HepG2 (cell line): ENCODE data around the gene RPSA. TPM values are rescaled to one million over a fixed set of nuclear protein-coding genes. Genes with fewer than 3 reads are reported as not detected.

ENCODE experiments used
- ATAC-seq: fragments of 200-7000 bp; cut with Tn5 transposase; 3 replicates; pipeline ENCODE4 v1.9.1; 2020; ENCODE audit warnings: mild to moderate bottlenecking, moderate library complexity
- BruUV-seq: library from RNA; stranded (reverse); fragments of 400-500 nt; replicated peaks from 2 replicates; lab custom pipeline; 2021; lab: Mats Ljungman, UMichigan
- CTCF ChIA-PET: fragments of 300-600 bp; formaldehyde crosslinking; extraction: SDS; loops from one replicate; lab custom pipeline; 2021; ENCODE audit warnings: low total read pairs, inconsistent platforms, low intra/inter-chr PET ratio; lab: Yijun Ruan, JAX
- POLR2A ChIA-PET: fragments of 350-600 bp; sonication (Branson Sonifier 250); formaldehyde crosslinking; loops from one replicate; lab custom pipeline; 2020; ENCODE audit warnings: antibody characterized with exemption, inconsistent platforms; lab: Yijun Ruan, JAX
- DNase-seq: peaks from one replicate; pipeline ENCODE4 v3.0.0-alpha.2; 2015; ENCODE audit warnings: low spot score
- FAIRE-seq: peaks from 3 replicates; lab custom pipeline; 2011; peaks lifted over from hg19 to GRCh38; lab: Jason Lieb, UNC
- H2AFZ ChIP-seq: one replicate; pipeline ENCODE4 v1.6.1; 2011; ENCODE audit warnings: low read length, inconsistent platforms
- H3K27ac ChIP-seq: fragments of 300-600 bp; 3 replicates; pipeline ENCODE4 v1.8.0; 2011; ENCODE audit warnings: mixed run types, mild to moderate bottlenecking, mixed read lengths, low read length, inconsistent platforms; ENCODE audit not compliant: insufficient read depth; ENCODE audit errors: extremely low read length
- H3K27me3 ChIP-seq, 2 experiments: fragments of 200-600 bp in 1 of 2; 2 replicates in 1 of 2; 3 replicates in 1 of 2; pipeline versions ENCODE4 v1.6.0 to v1.8.0; 2011; ENCODE audit warnings: low read length in 2 of 2, mild to moderate bottlenecking in 2 of 2, moderate library complexity in 2 of 2, inconsistent platforms in 1 of 2; ENCODE audit not compliant: insufficient read depth in 2 of 2, control insufficient read depth in 1 of 2
- H3K36me3 ChIP-seq, 2 experiments: fragments of 200-600 bp in 1 of 2; replicated peaks in 1 of 2; 2 replicates in 1 of 2; 3 replicates in 1 of 2; pipeline versions ENCODE4 v1.5.1 to v1.8.0; 2011; ENCODE audit warnings: low read length in 2 of 2, inconsistent platforms in 1 of 2; ENCODE audit not compliant: insufficient read depth in 2 of 2, control insufficient read depth in 1 of 2
- H3K4me1 ChIP-seq: 2 replicates; pipeline ENCODE4 v1.5.1; 2012; ENCODE audit warnings: low read length, inconsistent platforms; ENCODE audit not compliant: insufficient read depth
- H3K4me2 ChIP-seq: 2 replicates; pipeline ENCODE4 v1.6.0; 2011; ENCODE audit warnings: low read depth, low read length, inconsistent platforms
- H3K4me3 ChIP-seq, 3 experiments: fragments of 200-600 bp in 1 of 3; sonication (generic), shearing (Covaris generic) in 1 of 3; replicated peaks in 1 of 3; 2 replicates each; pipeline ENCODE4 v1.5.1; 2011 to 2016; ENCODE audit warnings: low read length in 3 of 3, inconsistent platforms in 2 of 3, low read depth in 2 of 3, mild to moderate bottlenecking in 2 of 3, control low read depth in 1 of 3, mixed read lengths in 1 of 3; ENCODE audit not compliant: insufficient read depth in 1 of 3
- H3K79me2 ChIP-seq: one replicate; pipeline ENCODE4 v1.6.1; 2011; ENCODE audit warnings: low read length, inconsistent platforms; ENCODE audit not compliant: insufficient read depth
- H3K9ac ChIP-seq: 2 replicates; pipeline ENCODE4 v1.6.0; 2011; ENCODE audit warnings: mild to moderate bottlenecking, low read depth, low read length, inconsistent platforms; ENCODE audit not compliant: insufficient read depth
- H3K9me3 ChIP-seq: 2 replicates; pipeline ENCODE4 v1.5.1; 2012; ENCODE audit warnings: mild to moderate bottlenecking, low read length
- H4K20me1 ChIP-seq: 2 replicates; pipeline ENCODE4 v1.6.0; 2011; ENCODE audit warnings: inconsistent platforms, mild to moderate bottlenecking, low read length, moderate library complexity; ENCODE audit not compliant: insufficient read depth
- ATF4 ChIP-seq, 2 experiments: fragments of 450-650 bp in 1 of 2; sonication (generic) in 1 of 2; formaldehyde crosslinking; IDR thresholded peaks; 2 replicates each; pipeline versions ENCODE4 v1.5.0 to v1.8.0; 2020 to 2022; ENCODE audit warnings: mild to moderate bottlenecking in 1 of 2, missing genetic modification reagents in 1 of 2
- CCAR2 ChIP-seq: fragments of 200-400 bp; formaldehyde crosslinking; optimal IDR thresholded peaks from 2 replicates; pipeline ENCODE3; 2018; ENCODE audit warnings: low read depth, mild to moderate bottlenecking, low read length, moderate library complexity
- CHD4 ChIP-seq: fragments of 200-600 bp; sonication (generic); IDR thresholded peaks from 2 replicates; pipeline ENCODE4 v1.7.0; 2017; ENCODE audit warnings: mild to moderate bottlenecking, low read length, borderline replicate concordance
- ELF3 ChIP-seq: IDR thresholded peaks from 2 replicates; pipeline ENCODE4 v1.6.1; 2016; ENCODE audit warnings: missing genetic modification reagents, missing compliant biosample characterization
- HMG20A ChIP-seq: IDR thresholded peaks from 2 replicates; pipeline ENCODE4 v1.6.1; 2016; ENCODE audit warnings: borderline replicate concordance
- HMG20B ChIP-seq: conservative IDR thresholded peaks from 2 replicates; pipeline ENCODE4 v1.6.1; 2016; ENCODE audit warnings: missing genetic modification reagents, missing compliant biosample characterization
- HMGXB4 ChIP-seq, 2 experiments: sonication (generic) in 1 of 2; formaldehyde crosslinking in 1 of 2; IDR thresholded peaks; 2 replicates each; pipeline versions ENCODE4 v1.4.0 to v1.6.1; 2018 to 2020; ENCODE audit warnings: missing genetic modification reagents in 2 of 2, borderline replicate concordance in 1 of 2, low read depth in 1 of 2, mild to moderate bottlenecking in 1 of 2, missing biosample characterization in 1 of 2
- IKZF1 ChIP-seq: fragments of 450-650 bp; IDR thresholded peaks from 2 replicates; pipeline ENCODE4 v1.7.1; 2016
- IKZF5 ChIP-seq: IDR thresholded peaks from 2 replicates; pipeline ENCODE4 v1.6.1; 2018; ENCODE audit warnings: missing genetic modification reagents, mild to moderate bottlenecking, missing compliant biosample characterization
- KLF16 ChIP-seq, 2 experiments: sonication (generic) in 1 of 2; formaldehyde crosslinking in 1 of 2; IDR thresholded peaks; 2 replicates each; pipeline versions ENCODE4 v1.6.1 to v1.8.0; 2016 to 2023; ENCODE audit warnings: missing genetic modification reagents in 2 of 2, missing compliant biosample characterization in 1 of 2
- MIER3 ChIP-seq: IDR thresholded peaks from 2 replicates; pipeline ENCODE4 v1.6.1; 2016; ENCODE audit warnings: missing compliant biosample characterization, borderline replicate concordance
- NFRKB ChIP-seq: fragments of 450-650 bp; IDR thresholded peaks from 2 replicates; pipeline ENCODE4 v1.6.1; 2017
- TBX2 ChIP-seq: sonication (generic); formaldehyde crosslinking; IDR thresholded peaks from 2 replicates; pipeline ENCODE4 v1.5.0; 2020; ENCODE audit warnings: missing genetic modification reagents, mild to moderate bottlenecking, borderline replicate concordance
- TEF ChIP-seq: sonication (generic); formaldehyde crosslinking; IDR thresholded peaks from 2 replicates; pipeline ENCODE4 v1.5.0; 2020; ENCODE audit warnings: missing genetic modification reagents
- ZNF121 ChIP-seq: sonication (generic); formaldehyde crosslinking; IDR thresholded peaks from 2 replicates; pipeline ENCODE4 v1.5.0; 2020; ENCODE audit warnings: mild to moderate bottlenecking, missing genetic modification reagents
- ZNF589 ChIP-seq: sonication (generic); formaldehyde crosslinking; conservative IDR thresholded peaks from 2 replicates; pipeline ENCODE4 v1.8.0; 2022; ENCODE audit warnings: mild to moderate bottlenecking, moderate library complexity, missing genetic modification reagents
- ZNF605 ChIP-seq: sonication (generic); formaldehyde crosslinking; IDR thresholded peaks from 2 replicates; pipeline ENCODE4 v1.8.0; 2022; ENCODE audit warnings: mild to moderate bottlenecking, missing genetic modification reagents
- WGBS: methylation state at CpG from one replicate; pipeline ENCODE4 v1.1.6; 2017; ENCODE audit warnings: low lambda C conversion rate; 5-methylcytosine and 5-hydroxymethylcytosine counted together
- in situ Hi-C: cut with HindIII; loops from 2 replicates; pipeline ENCODE4 v1.10.0; 2017; ENCODE audit warnings: low pct_unique_long_range_greater_than_20kb; ENCODE audit not compliant: extremely low pct_ligation_motif_present
- intact Hi-C: fragments of 100-400 bp; cut with micrococcal nuclease; formaldehyde crosslinking; loops from one replicate; pipeline ENCODE4 v1.10.0; 2022; ENCODE audit not compliant: unreplicated experiment
- polyA plus RNA-seq, 8 experiments: library from polyadenylated mRNA; depleted of rRNA in 3 of 8; stranded (reverse) in 7 of 8; unstranded in 1 of 8; fragments of >200 nt; fragmentation: Illumina TruSeq in 4 of 8; extraction: Trizol in 4 of 8; gene quantifications; 2 replicates each; pipeline versions ENCODE4 v1.2.1 to v1.2.3, GENCODE V29; 2011 to 2016; ENCODE audit warnings: low read depth in 4 of 8, missing spikeins in 1 of 8, mixed read lengths in 1 of 8; ENCODE audit not compliant: insufficient read depth in 1 of 8
- total RNA-seq, 5 experiments: library from RNA; depleted of rRNA; stranded (reverse); fragments of >200 nt; fragmentation: Illumina TruSeq; extraction: Trizol; gene quantifications; 2 replicates each; pipeline ENCODE4 v1.2.3, GENCODE V29; 2016; ENCODE audit warnings: low read depth in 1 of 5

RPSA gene
- total and polyA plus RNA-seq, 2 of the 13 experiments (the other 11 are each of a cell fraction or from before 2014, with no cell fraction given), result 1,683 to 3,226 TPM

- TF ChIP-seq MIER3 (CRISPR knock-in tag) (no peak), CHD4 (no peak), ZNF121 (CRISPR knock-in tag) (no peak), NFRKB (no peak), CCAR2 (no peak), KLF16 (CRISPR knock-in tag; IDR thresholded peaks at IDR 0.05) (no peak), IKZF1 (no peak), ZNF589 (no peak), HMGXB4 (CRISPR knock-in tag; IDR thresholded peaks at IDR 0.05; ENCODE audit: borderline replicate concordance in 1 of 2, low read depth in 1 of 2) (no peak), ELF3 (no peak), ATF4 (CRISPR knock-in tag; IDR thresholded peaks at IDR 0.05) (no peak), HMG20A (CRISPR knock-in tag) (no peak), TBX2 (no peak), IKZF5 (no peak), ZNF605 (no peak), HMG20B (CRISPR knock-in tag) (no peak), TEF (CRISPR knock-in tag) (no peak)
- ATAC-seq, result no peak
- Histone ChIP-seq H3K27me3 (no peaks in the 10 kb centered on the region; a peak in 2 of 5 replicates), H3K9ac (no peak overlapping the region), H3K36me3 (no peaks in the 10 kb centered on the region), H3K4me1 (no peaks in the 10 kb centered on the region), H3K27ac (no peak overlapping the region), H4K20me1 (no peaks in the 10 kb centered on the region), H3K4me3 (no peak overlapping the region), H3K79me2 (no peaks in the 10 kb centered on the region), H3K9me3 (no peaks in the 10 kb centered on the region), H2AFZ (no peak overlapping the region), H3K4me2 (no peak overlapping the region)
- BruUV-seq, result no TSS peak
- POLR2A ChIA-PET, result no interaction called here
- 36% methylated on average over 10 of the region's 10 CpGs for WGBS
- CTCF ChIA-PET, result interaction anchor here (3.2 kb wide), 1 partner anchor 50 kb away, joined by 43 read pairs; no protein-coding TSS in a partner anchor
- FAIRE-seq, result no peak
- no peak for DNase-seq
- intact Hi-C loops (loop anchor here (1.0 to 5.0 kb wide), 2 partner anchors 50 to 544 kb away; no protein-coding TSS in a partner anchor), in situ Hi-C loops (loop anchor here (5.0 kb wide), 1 partner anchor 54 kb away; no protein-coding TSS in a partner anchor)
These were observed 42.1 kb downstream of the RPSA start for GRCh38 chr3:39448506-39449233.
